ENCODE measurements around the gene KLHDC7B.
"Not testable (repeated sequence)": the region's sequence is repeated elsewhere in the genome, so short reads cannot be mapped to it uniquely, and the experiment has no call there.

KLHDC7B gene

GRCh38 chr22:50530877-50531545 lies 14.7 kb upstream of the KLHDC7B start:
- DNase-seq = peak; percentile 38

- no peak for DNase-seq
These were observed 14.1 kb upstream of the KLHDC7B start for GRCh38 chr22:50531546-50531961.

- DNase-seq = peak; percentile 34
These were observed 13.6 kb upstream of the KLHDC7B start for GRCh38 chr22:50531962-50532674.

- DNase-seq = no peak
These were observed 12.6 kb upstream of the KLHDC7B start for GRCh38 chr22:50532824-50533796.

GRCh38 chr22:50533856-50534711 lies 11.6 kb upstream of the KLHDC7B start:
- not testable (repeated sequence) for DNase-seq

- DNase-seq = no peak
These were observed 10.6 kb upstream of the KLHDC7B start for GRCh38 chr22:50535113-50535512.

GRCh38 chr22:50536226-50536625 lies 9.5 kb upstream of the KLHDC7B start:
- no peak for DNase-seq

GRCh38 chr22:50537765-50538164 lies 7.9 kb upstream of the KLHDC7B start:
- DNase-seq = no peak

GRCh38 chr22:50540381-50540780 lies 5.3 kb upstream of the KLHDC7B start:
- no peak for DNase-seq

GRCh38 chr22:50541667-50542026 lies 4.1 kb upstream of the KLHDC7B start:
- DNase-seq = not testable (repeated sequence)

- peak; percentile 25 for DNase-seq
These were observed 3.2 kb upstream of the KLHDC7B start for GRCh38 chr22:50542416-50542927.

GRCh38 chr22:50544078-50544745 lies 1.5 kb upstream of the KLHDC7B start:
- peak; percentile 62 for DNase-seq

GRCh38 chr22:50544746-50545253 lies 899 bp upstream of the KLHDC7B start:
- peak; percentile 78 for DNase-seq

GRCh38 chr22:50546326-50547262 lies 895 bp downstream of the KLHDC7B start:
- DNase-seq = no peak

GRCh38 chr22:50547263-50547985 lies 1.7 kb downstream of the KLHDC7B start:
- no peak for DNase-seq

GRCh38 chr22:50548040-50548920 lies 2.6 kb downstream of the KLHDC7B start:
- DNase-seq = no peak

GRCh38 chr22:50548921-50549790 lies 3.5 kb downstream of the KLHDC7B start:
- DNase-seq = no peak

Data from NCI-H2171 treated with DMSO at 0.1 percent for 48 hours (cell line).